ENCODE data around the gene FIP1L1. TPM values are rescaled to one million over a fixed set of nuclear protein-coding genes. Genes with fewer than 3 reads are reported as not detected.

FIP1L1 gene
- total RNA-seq, 1 donor from 2014 or later = 57.8 TPM

DNA sequence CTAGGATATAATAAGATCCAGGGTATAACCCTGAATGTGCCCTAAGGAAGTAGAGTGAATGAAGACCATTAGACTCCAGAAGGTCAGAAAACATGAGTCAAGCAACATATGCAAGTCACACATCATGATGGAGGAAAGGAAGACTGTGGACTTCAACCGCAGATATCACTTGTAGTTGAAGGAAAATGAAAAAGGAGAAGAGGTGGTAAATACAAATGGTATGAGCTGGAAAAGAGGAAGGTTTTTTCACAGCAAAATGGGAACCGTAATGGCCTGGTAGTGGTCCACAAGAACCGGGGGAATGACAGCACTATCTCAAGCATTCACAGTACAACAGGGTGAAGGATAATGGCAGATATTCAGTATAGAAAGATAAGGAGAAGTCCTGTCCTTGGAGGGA is 6.4 kb upstream of the FIP1L1 start:
- no peaks in the 10 kb centered on the region for H3K36me3 Mint-ChIP-seq (ENCODE audit: unreplicated experiment)
- TF ChIP-seq, protein P1, sequence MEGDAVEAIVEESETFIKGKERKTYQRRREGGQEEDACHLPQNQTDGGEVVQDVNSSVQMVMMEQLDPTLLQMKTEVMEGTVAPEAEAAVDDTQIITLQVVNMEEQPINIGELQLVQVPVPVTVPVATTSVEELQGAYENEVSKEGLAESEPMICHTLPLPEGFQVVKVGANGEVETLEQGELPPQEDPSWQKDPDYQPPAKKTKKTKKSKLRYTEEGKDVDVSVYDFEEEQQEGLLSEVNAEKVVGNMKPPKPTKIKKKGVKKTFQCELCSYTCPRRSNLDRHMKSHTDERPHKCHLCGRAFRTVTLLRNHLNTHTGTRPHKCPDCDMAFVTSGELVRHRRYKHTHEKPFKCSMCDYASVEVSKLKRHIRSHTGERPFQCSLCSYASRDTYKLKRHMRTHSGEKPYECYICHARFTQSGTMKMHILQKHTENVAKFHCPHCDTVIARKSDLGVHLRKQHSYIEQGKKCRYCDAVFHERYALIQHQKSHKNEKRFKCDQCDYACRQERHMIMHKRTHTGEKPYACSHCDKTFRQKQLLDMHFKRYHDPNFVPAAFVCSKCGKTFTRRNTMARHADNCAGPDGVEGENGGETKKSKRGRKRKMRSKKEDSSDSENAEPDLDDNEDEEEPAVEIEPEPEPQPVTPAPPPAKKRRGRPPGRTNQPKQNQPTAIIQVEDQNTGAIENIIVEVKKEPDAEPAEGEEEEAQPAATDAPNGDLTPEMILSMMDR (IDR thresholded peaks at IDR 0.05) = no peak
- H3K4me3 Mint-ChIP-seq (ENCODE audit: unreplicated experiment) = no peak overlapping the region
- H3K9me3 Mint-ChIP-seq (ENCODE audit: unreplicated experiment) = no peaks in the 10 kb centered on the region
- no peak for DNase-seq (ENCODE audit: extremely low spot score, unreplicated experiment)
- H3K27ac Mint-ChIP-seq (ENCODE audit: unreplicated experiment) = no peak overlapping the region
- H3K4me1 Mint-ChIP-seq (ENCODE audit: unreplicated experiment) = peaks cover 6% of the 10 kb centered on the region
- H3K27me3 Mint-ChIP-seq (ENCODE audit: unreplicated experiment) = peaks cover 40% of the 10 kb centered on the region

DNA sequence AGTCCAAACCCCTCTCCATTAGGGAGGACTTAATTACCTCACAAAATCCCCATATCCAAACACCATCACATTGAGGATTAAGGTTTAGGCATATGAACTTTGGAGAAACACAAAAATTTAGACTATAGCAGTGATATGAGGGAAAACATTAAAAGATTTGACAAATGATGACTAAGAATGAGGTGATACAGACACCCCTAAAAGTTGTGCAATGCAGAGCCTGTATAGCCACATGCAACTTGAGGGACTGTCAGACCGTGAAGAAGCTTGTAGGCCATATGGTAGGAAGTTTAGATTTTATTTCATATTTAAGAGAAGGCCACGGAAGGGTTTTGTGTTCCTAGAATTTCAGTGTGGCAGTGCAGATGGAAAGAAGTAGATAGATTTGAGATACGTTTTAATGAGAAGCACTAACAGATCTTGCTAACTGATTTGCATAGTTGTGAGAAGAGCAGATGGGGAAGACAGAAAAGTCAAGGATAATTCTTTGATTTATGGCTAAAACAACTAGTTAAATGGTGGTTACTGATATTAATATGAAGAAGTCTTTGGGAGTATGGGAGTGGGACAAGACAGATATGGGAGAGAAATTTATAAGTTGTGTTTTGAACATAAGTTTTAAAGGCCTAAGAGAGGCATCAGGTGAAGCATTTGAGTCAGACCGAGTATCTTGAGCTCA is 5.5 kb upstream of the FIP1L1 start:
- DNase-seq (ENCODE audit: extremely low spot score, unreplicated experiment) = no peak
- no peaks in the 10 kb centered on the region for H3K36me3 Mint-ChIP-seq (ENCODE audit: unreplicated experiment)
- peaks cover 40% of the 10 kb centered on the region for H3K27me3 Mint-ChIP-seq (ENCODE audit: unreplicated experiment)
- no peak overlapping the region for H3K27ac Mint-ChIP-seq (ENCODE audit: unreplicated experiment)
- TF ChIP-seq, protein P1 (IDR thresholded peaks at IDR 0.05) = no peak
- peaks cover 1% of the 10 kb centered on the region for H3K4me1 Mint-ChIP-seq (ENCODE audit: unreplicated experiment)
- H3K4me3 Mint-ChIP-seq (ENCODE audit: unreplicated experiment) = no peak overlapping the region
- no peaks in the 10 kb centered on the region for H3K9me3 Mint-ChIP-seq (ENCODE audit: unreplicated experiment)

DNA sequence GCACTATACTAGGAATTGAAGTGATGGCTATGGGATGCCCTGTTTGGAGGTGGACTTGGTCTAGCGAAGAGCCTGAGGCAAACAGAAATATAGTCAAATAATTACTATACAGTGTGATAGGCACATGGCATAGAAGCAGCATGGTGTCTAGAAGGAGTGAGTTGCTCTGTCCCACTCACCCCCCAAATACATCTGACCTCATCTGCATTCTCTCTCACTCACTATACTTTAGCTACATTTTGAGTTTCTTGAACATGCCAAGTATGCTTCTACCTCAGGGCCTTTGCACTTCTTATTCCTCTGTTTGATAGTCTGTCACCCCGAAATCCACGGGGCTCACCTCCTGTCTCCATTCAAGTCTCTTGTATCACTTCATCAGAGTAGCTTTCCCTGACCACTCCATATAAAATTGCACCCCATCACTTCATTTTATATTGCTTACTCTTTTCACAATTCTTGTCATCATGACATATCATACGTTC is 2.6 kb upstream of the FIP1L1 start:
- TF ChIP-seq, protein P1 (IDR thresholded peaks at IDR 0.05) = no peak
- peaks cover 17% of the 10 kb centered on the region for H3K27me3 Mint-ChIP-seq (ENCODE audit: unreplicated experiment)
- peaks cover 20% of the 10 kb centered on the region for H3K4me1 Mint-ChIP-seq (ENCODE audit: unreplicated experiment)
- H3K9me3 Mint-ChIP-seq (ENCODE audit: unreplicated experiment) = no peaks in the 10 kb centered on the region
- no peak overlapping the region for H3K27ac Mint-ChIP-seq (ENCODE audit: unreplicated experiment)
- no peak overlapping the region for H3K4me3 Mint-ChIP-seq (ENCODE audit: unreplicated experiment)
- DNase-seq (ENCODE audit: extremely low spot score, unreplicated experiment) = no peak
- H3K36me3 Mint-ChIP-seq (ENCODE audit: unreplicated experiment) = no peaks in the 10 kb centered on the region

DNA sequence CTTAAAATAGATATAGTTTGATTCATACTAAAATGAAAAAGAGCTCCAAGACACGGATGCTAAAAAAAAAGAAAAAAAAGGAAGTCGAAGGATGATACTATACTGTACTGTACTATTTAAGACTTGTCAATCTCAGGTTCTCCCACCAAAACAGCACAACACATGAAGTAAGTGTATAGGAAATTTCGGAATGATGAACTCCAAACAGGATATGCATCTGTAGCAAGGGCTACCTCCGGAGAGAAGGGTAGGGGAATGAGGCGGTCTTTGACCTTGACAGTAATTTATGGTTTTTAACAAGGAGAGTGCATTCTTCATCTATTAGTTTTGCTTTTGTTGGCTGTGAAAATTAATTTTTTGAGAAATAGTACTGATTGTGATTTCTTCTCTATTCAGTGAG is 541 bp upstream of the FIP1L1 start:
- DNase-seq (ENCODE audit: extremely low spot score, unreplicated experiment) = no peak
- H3K27me3 Mint-ChIP-seq (ENCODE audit: unreplicated experiment) = peaks cover 7% of the 10 kb centered on the region
- peaks cover 4% of the 10 kb centered on the region for H3K36me3 Mint-ChIP-seq (ENCODE audit: unreplicated experiment)
- peak overlapping the region; percentile 97 for H3K4me3 Mint-ChIP-seq (ENCODE audit: unreplicated experiment)
- H3K9me3 Mint-ChIP-seq (ENCODE audit: unreplicated experiment) = no peaks in the 10 kb centered on the region
- peak overlapping the region; percentile 97 for H3K27ac Mint-ChIP-seq (ENCODE audit: unreplicated experiment)
- TF ChIP-seq, protein P1 (IDR thresholded peaks at IDR 0.05) = no peak
- peaks cover 26% of the 10 kb centered on the region for H3K4me1 Mint-ChIP-seq (ENCODE audit: unreplicated experiment)

DNA sequence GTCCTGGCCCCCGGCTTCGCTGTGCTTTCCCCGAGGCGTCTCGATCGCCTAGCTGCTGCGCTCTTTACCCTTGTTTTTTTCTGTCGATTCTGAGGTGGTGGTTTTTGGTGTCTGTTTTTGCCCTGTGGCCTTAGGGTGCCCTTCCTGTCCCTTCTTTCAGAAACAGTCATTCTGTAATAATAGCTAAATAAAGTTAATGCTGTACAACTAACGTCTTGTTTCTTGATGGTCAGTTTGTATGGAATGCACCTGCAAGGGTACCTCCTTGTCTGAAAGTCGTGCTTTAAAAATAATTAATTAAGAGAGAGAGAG is 686 bp downstream of the FIP1L1 start:
- Mint-ChIP-seq H3K27me3 (ENCODE audit: unreplicated experiment) (peaks cover 1% of the 10 kb centered on the region), H3K36me3 (ENCODE audit: unreplicated experiment) (peaks cover 7% of the 10 kb centered on the region), H3K9me3 (ENCODE audit: unreplicated experiment) (no peaks in the 10 kb centered on the region), H3K4me1 (ENCODE audit: unreplicated experiment) (peaks cover 26% of the 10 kb centered on the region), H3K4me3 (ENCODE audit: unreplicated experiment) (peak overlapping the region; percentile 97), H3K27ac (ENCODE audit: unreplicated experiment) (peak overlapping the region; percentile 97)
- DNase-seq (ENCODE audit: extremely low spot score, unreplicated experiment) = no peak
- TF ChIP-seq, protein P1 (IDR thresholded peaks at IDR 0.05) = no peak

Data from osteocyte (in vitro differentiated cells).